HL-60 (cell line): ENCODE data around the gene PPAN.

Experiments
- DNase-seq, 2 experiments: peaks; one replicate each; pipeline ENCODE4 v3.0.0-alpha.2; 2010 to 2020; ENCODE audit warnings: low read depth in 1 of 2, low spot score in 1 of 2
- H3K27ac ChIP-seq: fragments of 250-450 bp; sonication (Bioruptor Pico); replicated peaks from 2 replicates; pipeline ENCODE4 v1.5.1; 2020; ENCODE audit warnings: mild to moderate bottlenecking, moderate library complexity
- H3K27me3 ChIP-seq: fragments of 250-450 bp; sonication (Bioruptor Pico); 2 replicates; pipeline ENCODE4 v1.5.1; 2021; ENCODE audit warnings: mild to moderate bottlenecking, moderate library complexity; ENCODE audit not compliant: insufficient read depth, poor library complexity, severe bottlenecking
- H3K4me3 ChIP-seq: replicated peaks from 2 replicates; pipeline ENCODE4 v1.5.1; 2011; ENCODE audit warnings: mild to moderate bottlenecking, control low read depth, low read length; ENCODE audit not compliant: insufficient read depth
- GABPA ChIP-seq: IDR thresholded peaks from 2 replicates; pipeline ENCODE4 v1.6.1; 2012; ENCODE audit warnings: low read depth
- POLR2AphosphoS5 ChIP-seq: IDR thresholded peaks from 2 replicates; pipeline ENCODE4 v1.6.1; 2012; ENCODE audit warnings: low read depth
- SPI1 ChIP-seq: IDR thresholded peaks from 2 replicates; pipeline ENCODE4 v1.6.1; 2012; ENCODE audit warnings: low read depth, mild to moderate bottlenecking, borderline replicate concordance
- TF ChIP-seq, protein P1 (sequence below): IDR thresholded peaks from one replicate; pipeline ENCODE4 v1.5.1; 2011; ENCODE audit warnings: low read length, control low read depth, inconsistent platforms; ENCODE audit not compliant: insufficient read depth
- TF ChIP-seq, protein P2 (sequence below): IDR thresholded peaks from 2 replicates; pipeline ENCODE4 v1.6.1; 2012; ENCODE audit warnings: low read depth; ENCODE audit not compliant: insufficient replicate concordance

The PPAN gene

DNA sequence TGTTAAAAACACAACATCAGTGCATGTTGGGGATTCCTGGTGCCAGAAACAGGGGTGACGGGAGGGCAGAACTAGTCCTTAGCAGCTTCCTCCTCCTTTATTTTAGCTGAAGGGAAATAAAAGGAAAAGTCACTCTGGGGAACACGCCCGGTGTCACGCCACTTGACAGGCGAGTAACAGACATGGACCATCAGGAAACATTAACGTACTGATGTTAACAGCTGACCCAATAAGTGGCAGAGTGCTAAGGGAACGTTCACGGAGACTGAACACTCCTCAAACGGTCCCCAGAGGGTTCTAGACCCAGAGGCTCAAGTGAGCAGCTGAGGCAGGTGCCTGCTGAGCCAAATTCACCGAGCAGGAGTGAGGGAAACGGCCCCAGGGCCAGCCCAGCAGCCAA, 27.4 kb downstream of the PPAN start:
- Histone ChIP-seq H3K27me3 (no peaks in the 10 kb centered on the region), H3K27ac (no peak overlapping the region), H3K4me3 (no peak overlapping the region)
- TF ChIP-seq, protein P1, sequence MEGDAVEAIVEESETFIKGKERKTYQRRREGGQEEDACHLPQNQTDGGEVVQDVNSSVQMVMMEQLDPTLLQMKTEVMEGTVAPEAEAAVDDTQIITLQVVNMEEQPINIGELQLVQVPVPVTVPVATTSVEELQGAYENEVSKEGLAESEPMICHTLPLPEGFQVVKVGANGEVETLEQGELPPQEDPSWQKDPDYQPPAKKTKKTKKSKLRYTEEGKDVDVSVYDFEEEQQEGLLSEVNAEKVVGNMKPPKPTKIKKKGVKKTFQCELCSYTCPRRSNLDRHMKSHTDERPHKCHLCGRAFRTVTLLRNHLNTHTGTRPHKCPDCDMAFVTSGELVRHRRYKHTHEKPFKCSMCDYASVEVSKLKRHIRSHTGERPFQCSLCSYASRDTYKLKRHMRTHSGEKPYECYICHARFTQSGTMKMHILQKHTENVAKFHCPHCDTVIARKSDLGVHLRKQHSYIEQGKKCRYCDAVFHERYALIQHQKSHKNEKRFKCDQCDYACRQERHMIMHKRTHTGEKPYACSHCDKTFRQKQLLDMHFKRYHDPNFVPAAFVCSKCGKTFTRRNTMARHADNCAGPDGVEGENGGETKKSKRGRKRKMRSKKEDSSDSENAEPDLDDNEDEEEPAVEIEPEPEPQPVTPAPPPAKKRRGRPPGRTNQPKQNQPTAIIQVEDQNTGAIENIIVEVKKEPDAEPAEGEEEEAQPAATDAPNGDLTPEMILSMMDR = no peak
- TF ChIP-seq, protein P2, sequence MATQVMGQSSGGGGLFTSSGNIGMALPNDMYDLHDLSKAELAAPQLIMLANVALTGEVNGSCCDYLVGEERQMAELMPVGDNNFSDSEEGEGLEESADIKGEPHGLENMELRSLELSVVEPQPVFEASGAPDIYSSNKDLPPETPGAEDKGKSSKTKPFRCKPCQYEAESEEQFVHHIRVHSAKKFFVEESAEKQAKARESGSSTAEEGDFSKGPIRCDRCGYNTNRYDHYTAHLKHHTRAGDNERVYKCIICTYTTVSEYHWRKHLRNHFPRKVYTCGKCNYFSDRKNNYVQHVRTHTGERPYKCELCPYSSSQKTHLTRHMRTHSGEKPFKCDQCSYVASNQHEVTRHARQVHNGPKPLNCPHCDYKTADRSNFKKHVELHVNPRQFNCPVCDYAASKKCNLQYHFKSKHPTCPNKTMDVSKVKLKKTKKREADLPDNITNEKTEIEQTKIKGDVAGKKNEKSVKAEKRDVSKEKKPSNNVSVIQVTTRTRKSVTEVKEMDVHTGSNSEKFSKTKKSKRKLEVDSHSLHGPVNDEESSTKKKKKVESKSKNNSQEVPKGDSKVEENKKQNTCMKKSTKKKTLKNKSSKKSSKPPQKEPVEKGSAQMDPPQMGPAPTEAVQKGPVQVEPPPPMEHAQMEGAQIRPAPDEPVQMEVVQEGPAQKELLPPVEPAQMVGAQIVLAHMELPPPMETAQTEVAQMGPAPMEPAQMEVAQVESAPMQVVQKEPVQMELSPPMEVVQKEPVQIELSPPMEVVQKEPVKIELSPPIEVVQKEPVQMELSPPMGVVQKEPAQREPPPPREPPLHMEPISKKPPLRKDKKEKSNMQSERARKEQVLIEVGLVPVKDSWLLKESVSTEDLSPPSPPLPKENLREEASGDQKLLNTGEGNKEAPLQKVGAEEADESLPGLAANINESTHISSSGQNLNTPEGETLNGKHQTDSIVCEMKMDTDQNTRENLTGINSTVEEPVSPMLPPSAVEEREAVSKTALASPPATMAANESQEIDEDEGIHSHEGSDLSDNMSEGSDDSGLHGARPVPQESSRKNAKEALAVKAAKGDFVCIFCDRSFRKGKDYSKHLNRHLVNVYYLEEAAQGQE = no peak
- no peak for DNase-seq

DNA sequence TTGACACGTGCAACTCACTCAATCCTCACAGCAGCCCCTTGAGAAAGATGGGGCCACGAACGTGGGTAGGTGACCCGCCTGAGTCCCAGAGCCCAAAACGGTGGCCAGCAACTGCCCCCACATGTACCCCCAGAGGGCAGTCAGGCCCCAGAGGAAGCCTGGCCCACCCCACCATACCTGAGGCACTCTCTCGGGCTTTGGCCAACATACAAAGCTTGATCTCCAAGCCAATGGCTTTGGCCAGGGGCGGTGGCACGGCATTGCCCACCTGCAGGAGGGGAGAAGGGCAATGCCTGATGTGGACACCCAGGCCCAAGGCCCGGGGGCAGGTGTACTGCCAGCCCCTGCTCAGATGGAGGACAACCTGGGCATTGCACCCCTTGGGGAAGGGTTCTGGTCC, 27.9 kb downstream of the PPAN start:
- TF ChIP-seq, protein P1 = no peak
- TF ChIP-seq GABPA (no peak), POLR2AphosphoS5 (no peak), SPI1 (no peak)
- TF ChIP-seq, protein P2 = no peak
- H3K27ac ChIP-seq = no peak overlapping the region
- no peak overlapping the region for H3K4me3 ChIP-seq
- no peak for DNase-seq
- H3K27me3 ChIP-seq = no peaks in the 10 kb centered on the region

DNA sequence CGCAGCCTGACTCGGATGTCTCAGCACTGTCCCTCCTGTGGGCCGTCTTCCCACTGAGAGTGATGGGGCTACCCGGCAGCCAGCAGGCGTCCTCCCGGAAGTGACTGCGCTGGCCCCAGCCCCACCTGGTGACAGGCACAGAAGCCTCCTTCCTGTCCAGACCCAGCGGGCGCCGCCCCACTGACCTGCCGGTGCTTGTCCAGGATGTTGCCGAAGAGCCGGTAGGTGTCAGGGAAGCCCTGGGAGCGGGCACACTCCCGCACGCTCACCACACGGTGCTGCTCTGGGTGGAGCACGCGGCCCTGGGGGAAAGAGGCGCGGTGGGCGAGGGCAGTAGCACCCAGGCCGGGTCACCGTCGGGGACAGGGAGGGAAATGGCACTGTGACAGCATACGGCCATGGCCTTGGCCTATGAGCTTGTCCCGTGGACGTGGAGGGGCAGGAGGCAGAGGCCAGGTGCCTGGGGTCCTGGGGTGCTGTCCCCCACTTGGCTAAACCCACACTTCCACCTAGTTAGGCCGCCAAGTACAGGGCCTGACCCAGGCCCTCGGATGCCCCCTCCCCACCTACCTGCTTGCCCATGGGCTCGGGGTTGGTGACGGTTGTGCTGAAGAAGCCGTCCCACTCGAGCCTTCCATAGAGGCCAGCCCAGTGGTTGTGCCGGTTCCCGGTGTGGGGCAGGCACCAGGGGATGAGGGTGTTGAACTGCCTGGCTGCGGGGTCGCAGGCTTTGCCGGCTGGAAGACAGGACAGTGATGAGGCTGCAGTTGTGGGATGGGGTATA, 29.6 kb downstream of the PPAN start:
- no peak overlapping the region for H3K27ac ChIP-seq
- TF ChIP-seq GABPA (no peak), POLR2AphosphoS5 (no peak), SPI1 (no peak)
- TF ChIP-seq, protein P2 = no peak
- TF ChIP-seq, protein P1 = no peak
- no peak for DNase-seq
- no peaks in the 10 kb centered on the region for H3K27me3 ChIP-seq
- H3K4me3 ChIP-seq = no peak overlapping the region
